RWPE2 (cell line): Measurements from ENCODE around the gene PEX1.

Experiments used
- ATAC-seq: fragments of 200-7000 bp; cut with Tn5 transposase; 3 replicates; pipeline ENCODE4 v1.9.1; 2021; ENCODE audit warnings: low read depth
- DNase-seq: peaks from one replicate; pipeline ENCODE4 v3.0.0-alpha.2; 2020; ENCODE audit warnings: low spot score
- H3K27ac ChIP-seq: fragments of 450-650 bp; 2 replicates; pipeline ENCODE4 v1.5.1; 2017; ENCODE audit warnings: mild to moderate bottlenecking; ENCODE audit not compliant: poor library complexity, severe bottlenecking
- H3K27me3 ChIP-seq: fragments of 250-450 bp; sonication (Bioruptor Pico); 2 replicates; pipeline ENCODE4 v1.5.1; 2021; ENCODE audit warnings: mild to moderate bottlenecking, moderate library complexity; ENCODE audit not compliant: insufficient read depth, poor library complexity, severe bottlenecking
- H3K36me3 ChIP-seq: fragments of 250-450 bp; sonication (Bioruptor Pico); 2 replicates; pipeline ENCODE4 v1.5.1; 2020; ENCODE audit warnings: low read depth, mild to moderate bottlenecking, moderate library complexity
- H3K4me1 ChIP-seq: fragments of 250-450 bp; sonication (Bioruptor Pico); 2 replicates; pipeline ENCODE4 v1.5.1; 2021; ENCODE audit warnings: mild to moderate bottlenecking, moderate library complexity; ENCODE audit not compliant: insufficient read depth, poor library complexity, severe bottlenecking
- H3K4me3 ChIP-seq: fragments of 250-450 bp; sonication (Bioruptor Pico); 2 replicates; pipeline ENCODE4 v1.5.1; 2021; ENCODE audit warnings: mild to moderate bottlenecking, moderate library complexity; ENCODE audit not compliant: severe bottlenecking
- H3K9me3 ChIP-seq: fragments of 250-450 bp; sonication (Bioruptor Pico); 2 replicates; pipeline ENCODE4 v1.5.1; 2021; ENCODE audit warnings: mild to moderate bottlenecking, moderate library complexity; ENCODE audit not compliant: severe bottlenecking
- TF ChIP-seq, protein P1 (sequence below): fragments of 450-650 bp; IDR thresholded peaks from one replicate; pipeline ENCODE4 v1.5.1; 2017; ENCODE audit warnings: mild to moderate bottlenecking, moderate library complexity; ENCODE audit not compliant: poor library complexity, severe bottlenecking

Gene PEX1

DNA sequence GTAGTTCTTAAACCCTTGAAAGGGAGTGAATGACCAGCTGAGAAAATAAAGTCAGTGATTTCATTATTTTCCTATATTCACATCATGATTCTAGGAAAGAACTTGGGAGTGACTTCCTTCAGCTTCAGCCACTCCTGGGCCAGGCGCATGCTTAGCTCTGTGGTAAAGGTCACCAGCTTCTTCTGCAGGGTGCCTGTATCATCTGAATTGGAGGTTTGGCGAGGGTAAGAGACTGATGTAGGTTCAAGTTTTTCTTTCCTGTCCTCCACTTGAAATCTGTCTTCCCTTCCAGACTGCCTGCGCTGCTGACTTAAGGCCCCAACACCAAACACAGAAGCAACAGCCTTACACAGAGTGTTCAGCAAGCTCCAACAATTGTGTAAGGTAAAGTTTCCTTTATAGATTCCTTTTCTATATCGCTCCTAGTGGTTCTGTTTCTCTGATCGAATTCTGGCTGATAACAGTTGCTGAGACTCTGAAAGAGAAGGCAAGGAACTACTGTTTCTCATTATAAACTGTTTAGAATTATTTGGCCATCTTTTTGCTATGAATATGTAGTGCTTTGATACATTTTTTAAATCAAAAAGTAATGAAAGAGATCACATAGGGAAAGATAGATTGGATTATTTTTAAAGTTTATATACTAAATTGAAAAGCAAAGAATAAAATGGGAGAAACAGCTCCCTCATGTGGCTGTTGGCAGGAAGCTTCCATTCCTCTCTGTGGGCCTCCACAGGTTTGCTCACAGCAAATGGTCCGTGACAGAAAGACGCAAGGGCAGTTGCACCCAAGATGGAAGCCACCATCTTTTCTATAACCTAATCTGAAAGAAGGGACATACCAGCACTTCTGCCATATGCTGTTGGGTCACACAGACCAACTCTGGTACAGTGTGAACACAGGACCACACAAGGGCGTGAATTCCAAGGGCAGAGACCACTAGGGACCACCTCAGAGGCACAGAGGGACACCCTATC lies 67.0 kb downstream of the PEX1 start:
- ATAC-seq = peak; percentile 61
- no peak overlapping the region for H3K27ac ChIP-seq

GRCh38 chr7:92460510-92460909 lies 67.8 kb downstream of the PEX1 start:
- DNase-seq (no peak), ATAC-seq (no peak)
- H3K27ac ChIP-seq = no peak overlapping the region
- TF ChIP-seq, protein P1, sequence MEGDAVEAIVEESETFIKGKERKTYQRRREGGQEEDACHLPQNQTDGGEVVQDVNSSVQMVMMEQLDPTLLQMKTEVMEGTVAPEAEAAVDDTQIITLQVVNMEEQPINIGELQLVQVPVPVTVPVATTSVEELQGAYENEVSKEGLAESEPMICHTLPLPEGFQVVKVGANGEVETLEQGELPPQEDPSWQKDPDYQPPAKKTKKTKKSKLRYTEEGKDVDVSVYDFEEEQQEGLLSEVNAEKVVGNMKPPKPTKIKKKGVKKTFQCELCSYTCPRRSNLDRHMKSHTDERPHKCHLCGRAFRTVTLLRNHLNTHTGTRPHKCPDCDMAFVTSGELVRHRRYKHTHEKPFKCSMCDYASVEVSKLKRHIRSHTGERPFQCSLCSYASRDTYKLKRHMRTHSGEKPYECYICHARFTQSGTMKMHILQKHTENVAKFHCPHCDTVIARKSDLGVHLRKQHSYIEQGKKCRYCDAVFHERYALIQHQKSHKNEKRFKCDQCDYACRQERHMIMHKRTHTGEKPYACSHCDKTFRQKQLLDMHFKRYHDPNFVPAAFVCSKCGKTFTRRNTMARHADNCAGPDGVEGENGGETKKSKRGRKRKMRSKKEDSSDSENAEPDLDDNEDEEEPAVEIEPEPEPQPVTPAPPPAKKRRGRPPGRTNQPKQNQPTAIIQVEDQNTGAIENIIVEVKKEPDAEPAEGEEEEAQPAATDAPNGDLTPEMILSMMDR = no peak
- peaks cover 26% of the 10 kb centered on the region for H3K36me3 ChIP-seq
- H3K9me3 ChIP-seq = no peaks in the 10 kb centered on the region
- H3K4me1 ChIP-seq = peaks cover 8% of the 10 kb centered on the region
- no peak overlapping the region for H3K4me3 ChIP-seq
- no peaks in the 10 kb centered on the region for H3K27me3 ChIP-seq

More for the DNA sequence above, 67.0 kb downstream of the PEX1 start:
- H3K4me1 ChIP-seq = peaks cover 8% of the 10 kb centered on the region
- no peak for DNase-seq
- H3K36me3 ChIP-seq = peaks cover 18% of the 10 kb centered on the region
- no peaks in the 10 kb centered on the region for H3K27me3 ChIP-seq
- no peak overlapping the region for H3K4me3 ChIP-seq
- TF ChIP-seq, protein P1 = peak; percentile 89
- no peaks in the 10 kb centered on the region for H3K9me3 ChIP-seq

DNA sequence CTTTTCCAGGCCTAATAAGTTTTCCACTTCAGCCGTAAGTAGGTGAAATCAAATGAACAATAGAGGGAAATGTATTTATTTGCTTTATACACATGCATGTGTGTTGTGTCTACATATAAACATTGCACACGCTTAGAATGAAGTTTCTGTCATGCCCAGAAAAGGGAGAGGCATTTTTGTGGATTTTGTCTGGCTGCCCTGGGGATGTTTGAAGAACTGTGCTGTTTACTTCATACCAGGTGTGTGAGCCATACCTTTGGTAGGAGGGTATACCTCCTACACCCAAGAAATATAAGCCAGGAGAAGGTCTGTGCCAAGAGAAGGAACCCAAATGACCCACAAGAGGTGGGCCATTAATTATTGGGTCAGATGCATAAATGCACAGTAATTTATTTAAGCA lies 68.2 kb downstream of the PEX1 start:
- TF ChIP-seq, protein P1 = no peak
- H3K27ac ChIP-seq = peak overlapping the region; percentile 9
- H3K4me1 ChIP-seq = peaks cover 8% of the 10 kb centered on the region
- H3K9me3 ChIP-seq = no peaks in the 10 kb centered on the region
- ATAC-seq (peak; percentile 75), DNase-seq (no peak)
- H3K27me3 ChIP-seq = no peaks in the 10 kb centered on the region
- no peak overlapping the region for H3K4me3 ChIP-seq
- peaks cover 30% of the 10 kb centered on the region for H3K36me3 ChIP-seq

DNA sequence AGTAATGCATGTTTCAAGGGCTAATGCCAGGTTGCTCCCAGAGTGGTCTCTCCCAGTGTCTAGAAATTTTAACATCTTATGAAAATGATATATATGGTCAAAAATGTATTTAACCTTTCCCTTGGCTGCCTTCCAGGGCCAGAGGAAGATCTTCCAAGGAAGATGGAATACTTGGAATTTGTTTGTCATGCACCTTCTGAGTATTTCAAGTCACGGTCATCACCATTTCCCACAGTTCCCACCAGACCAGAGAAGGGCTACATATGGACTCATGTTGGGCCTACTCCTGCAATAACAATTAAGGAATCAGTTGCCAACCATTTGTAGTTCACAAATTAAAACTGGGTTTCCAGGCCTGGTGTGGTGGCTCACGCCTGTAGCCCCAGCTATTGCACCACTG lies 72.1 kb downstream of the PEX1 start:
- TF ChIP-seq, protein P1 = no peak
- H3K4me1 ChIP-seq = peaks cover 5% of the 10 kb centered on the region
- H3K27ac ChIP-seq = no peak overlapping the region
- H3K9me3 ChIP-seq = no peaks in the 10 kb centered on the region
- DNase-seq = no peak
- no peak overlapping the region for H3K4me3 ChIP-seq
- no peak for ATAC-seq
- peaks cover 69% of the 10 kb centered on the region for H3K36me3 ChIP-seq
- H3K27me3 ChIP-seq = no peaks in the 10 kb centered on the region

GRCh38 chr7:92451645-92452044 lies 76.7 kb downstream of the PEX1 start:
- no peak overlapping the region for H3K4me3 ChIP-seq
- no peak overlapping the region for H3K27ac ChIP-seq
- ATAC-seq (no peak), DNase-seq (no peak)
- H3K4me1 ChIP-seq = peaks cover 8% of the 10 kb centered on the region
- H3K27me3 ChIP-seq = no peaks in the 10 kb centered on the region
- no peaks in the 10 kb centered on the region for H3K9me3 ChIP-seq
- peaks cover 80% of the 10 kb centered on the region for H3K36me3 ChIP-seq
- TF ChIP-seq, protein P1 = no peak
